A673 (cell line): ENCODE results near the gene RGS9BP.
"Not testable (repeated sequence)": the region's sequence is repeated elsewhere in the genome, so short reads cannot be mapped to it uniquely, and the experiment has no call there.

Experiments
- CTCF ChIP-seq: fragments of 300-800, 200-600 bp; sonication (generic); conservative IDR thresholded peaks from 2 replicates; pipeline ENCODE4 v1.5.1; 2017; ENCODE audit warnings: low read depth, mild to moderate bottlenecking, antibody characterized with exemption, low read length, moderate library complexity, mixed read lengths
- EZH2 ChIP-seq: fragments of 200-600 bp; sonication (generic); IDR thresholded peaks from 2 replicates; pipeline ENCODE4 v1.6.1; 2017; ENCODE audit warnings: borderline replicate concordance, low read depth, mild to moderate bottlenecking, mixed read lengths, antibody characterized with exemption, low read length; ENCODE audit not compliant: poor library complexity, severe bottlenecking

GRCh38 chr19:32696771-32697170 is 21.1 kb downstream of the RGS9BP start:
- TF ChIP-seq CTCF, EZH2: not testable (repeated sequence)
